HepG2 (cell line): Measurements from ENCODE around the gene WIPF2. TPM values are rescaled to one million over a fixed set of nuclear protein-coding genes. Genes with fewer than 3 reads are reported as not detected.

Source experiments
- ARNT ChIP-seq: fragments of 450-650 bp; IDR thresholded peaks from 2 replicates; pipeline ENCODE4 v1.6.1; 2017
- CEBPG ChIP-seq: IDR thresholded peaks from 2 replicates; pipeline ENCODE4 v1.6.1; 2016
- IKZF4 ChIP-seq: sonication (generic); formaldehyde crosslinking; IDR thresholded peaks from 2 replicates; pipeline ENCODE4 v1.5.1; 2020; ENCODE audit warnings: borderline replicate concordance, mild to moderate bottlenecking, low read depth, missing genetic modification reagents; ENCODE audit errors: not compliant biosample characterization
- IRF2 ChIP-seq: IDR thresholded peaks from 2 replicates; pipeline ENCODE4 v1.6.1; 2018; ENCODE audit warnings: missing genetic modification reagents, missing compliant biosample characterization
- MEF2D ChIP-seq: sonication (generic); formaldehyde crosslinking; IDR thresholded peaks from 2 replicates; pipeline ENCODE4 v1.5.1; 2020; ENCODE audit warnings: mild to moderate bottlenecking, missing genetic modification reagents
- RELA ChIP-seq: sonication (generic); formaldehyde crosslinking; IDR thresholded peaks from 2 replicates; pipeline ENCODE4 v1.4.0; 2020; ENCODE audit warnings: missing genetic modification reagents
- RFX5 ChIP-seq: IDR thresholded peaks from 2 replicates; pipeline ENCODE4 v1.6.1; 2011; ENCODE audit warnings: low read depth, low read length, improper control_type of control experiment
- ZFAT ChIP-seq: sonication (generic); formaldehyde crosslinking; conservative IDR thresholded peaks from 2 replicates; pipeline ENCODE4 v1.8.1; 2023; ENCODE audit warnings: missing genetic modification reagents, inconsistent platforms
- ZFX ChIP-seq: sonication (generic); formaldehyde crosslinking; IDR thresholded peaks from 2 replicates; pipeline ENCODE4 v1.4.0; 2020; ENCODE audit warnings: mild to moderate bottlenecking, low read depth, missing genetic modification reagents, moderate library complexity
- ZNF253 ChIP-seq: sonication (generic); formaldehyde crosslinking; IDR thresholded peaks from 2 replicates; pipeline ENCODE4 v1.8.0; 2022; ENCODE audit warnings: mild to moderate bottlenecking, missing genetic modification reagents, borderline replicate concordance
- ZNF275 ChIP-seq: sonication (generic); formaldehyde crosslinking; IDR thresholded peaks from 2 replicates; pipeline ENCODE4 v1.8.0; 2022; ENCODE audit warnings: missing genetic modification reagents, mild to moderate bottlenecking, inconsistent platforms, borderline replicate concordance
- ZNF383 ChIP-seq: sonication (generic); formaldehyde crosslinking; IDR thresholded peaks from 2 replicates; pipeline ENCODE4 v1.4.0; 2020; ENCODE audit warnings: missing genetic modification reagents, mild to moderate bottlenecking, borderline replicate concordance
- ZNF782 ChIP-seq: sonication (generic); formaldehyde crosslinking; IDR thresholded peaks from 2 replicates; pipeline ENCODE4 v1.4.0; 2020; ENCODE audit warnings: missing genetic modification reagents, mild to moderate bottlenecking, borderline replicate concordance
- polyA plus RNA-seq, 8 experiments: library from polyadenylated mRNA; depleted of rRNA in 3 of 8; stranded (reverse) in 7 of 8; unstranded in 1 of 8; fragments of >200 nt; fragmentation: Illumina TruSeq in 4 of 8; extraction: Trizol in 4 of 8; gene quantifications; 2 replicates each; pipeline versions ENCODE4 v1.2.1 to v1.2.3, GENCODE V29; 2011 to 2016; ENCODE audit warnings: low read depth in 4 of 8, missing spikeins in 1 of 8, mixed read lengths in 1 of 8; ENCODE audit not compliant: insufficient read depth in 1 of 8
- total RNA-seq, 5 experiments: library from RNA; depleted of rRNA; stranded (reverse); fragments of >200 nt; fragmentation: Illumina TruSeq; extraction: Trizol; gene quantifications; 2 replicates each; pipeline ENCODE4 v1.2.3, GENCODE V29; 2016; ENCODE audit warnings: low read depth in 1 of 5
- TF ChIP-seq, protein P1 (sequence below), 2 experiments: fragments of 450-650 bp in 1 of 2; sonication (generic) in 1 of 2; formaldehyde crosslinking; IDR thresholded peaks; 2 replicates each; pipeline versions ENCODE4 v1.5.0 to v1.8.0; 2020 to 2022; ENCODE audit warnings: mild to moderate bottlenecking in 1 of 2, missing genetic modification reagents in 1 of 2
- TF ChIP-seq, protein P2 (sequence below): sonication (generic); formaldehyde crosslinking; IDR thresholded peaks from 2 replicates; pipeline ENCODE4 v1.8.1; 2023; ENCODE audit warnings: mild to moderate bottlenecking, missing genetic modification reagents
- TF ChIP-seq, protein P3 (sequence below): sonication (generic); formaldehyde crosslinking; IDR thresholded peaks from 2 replicates; pipeline ENCODE4 v1.5.1; 2020; ENCODE audit warnings: mild to moderate bottlenecking, missing genetic modification reagents, borderline replicate concordance
- TF ChIP-seq, protein P4 (sequence below): sonication (generic); formaldehyde crosslinking; IDR thresholded peaks from 2 replicates; pipeline ENCODE4 v1.4.0; 2020; ENCODE audit warnings: missing genetic modification reagents

WIPF2 gene
- total and polyA plus RNA-seq, 2 of the 13 experiments (the other 11 are each of a cell fraction or from before 2014, with no cell fraction given), result 7.2 to 10.8 TPM

- TF ChIP-seq ZNF275 (CRISPR knock-in tag), result no peak
- no peak for TF ChIP-seq IRF2 (CRISPR knock-in tag)
- peak; percentile 24; the same call in 1 of the 2 replicates for TF ChIP-seq MEF2D (CRISPR knock-in tag)
- no peak for TF ChIP-seq ZFAT (CRISPR knock-in tag)
- TF ChIP-seq, protein P1, sequence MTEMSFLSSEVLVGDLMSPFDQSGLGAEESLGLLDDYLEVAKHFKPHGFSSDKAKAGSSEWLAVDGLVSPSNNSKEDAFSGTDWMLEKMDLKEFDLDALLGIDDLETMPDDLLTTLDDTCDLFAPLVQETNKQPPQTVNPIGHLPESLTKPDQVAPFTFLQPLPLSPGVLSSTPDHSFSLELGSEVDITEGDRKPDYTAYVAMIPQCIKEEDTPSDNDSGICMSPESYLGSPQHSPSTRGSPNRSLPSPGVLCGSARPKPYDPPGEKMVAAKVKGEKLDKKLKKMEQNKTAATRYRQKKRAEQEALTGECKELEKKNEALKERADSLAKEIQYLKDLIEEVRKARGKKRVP (CRISPR knock-in tag; IDR thresholded peaks at IDR 0.05), result no peak
- TF ChIP-seq, protein P2, sequence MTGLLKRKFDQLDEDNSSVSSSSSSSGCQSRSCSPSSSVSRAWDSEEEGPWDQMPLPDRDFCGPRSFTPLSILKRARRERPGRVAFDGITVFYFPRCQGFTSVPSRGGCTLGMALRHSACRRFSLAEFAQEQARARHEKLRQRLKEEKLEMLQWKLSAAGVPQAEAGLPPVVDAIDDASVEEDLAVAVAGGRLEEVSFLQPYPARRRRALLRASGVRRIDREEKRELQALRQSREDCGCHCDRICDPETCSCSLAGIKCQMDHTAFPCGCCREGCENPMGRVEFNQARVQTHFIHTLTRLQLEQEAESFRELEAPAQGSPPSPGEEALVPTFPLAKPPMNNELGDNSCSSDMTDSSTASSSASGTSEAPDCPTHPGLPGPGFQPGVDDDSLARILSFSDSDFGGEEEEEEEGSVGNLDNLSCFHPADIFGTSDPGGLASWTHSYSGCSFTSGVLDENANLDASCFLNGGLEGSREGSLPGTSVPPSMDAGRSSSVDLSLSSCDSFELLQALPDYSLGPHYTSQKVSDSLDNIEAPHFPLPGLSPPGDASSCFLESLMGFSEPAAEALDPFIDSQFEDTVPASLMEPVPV, result no peak
- no peak for TF ChIP-seq RELA (CRISPR knock-in tag)
- no peak for TF ChIP-seq CEBPG
- TF ChIP-seq, protein P3, sequence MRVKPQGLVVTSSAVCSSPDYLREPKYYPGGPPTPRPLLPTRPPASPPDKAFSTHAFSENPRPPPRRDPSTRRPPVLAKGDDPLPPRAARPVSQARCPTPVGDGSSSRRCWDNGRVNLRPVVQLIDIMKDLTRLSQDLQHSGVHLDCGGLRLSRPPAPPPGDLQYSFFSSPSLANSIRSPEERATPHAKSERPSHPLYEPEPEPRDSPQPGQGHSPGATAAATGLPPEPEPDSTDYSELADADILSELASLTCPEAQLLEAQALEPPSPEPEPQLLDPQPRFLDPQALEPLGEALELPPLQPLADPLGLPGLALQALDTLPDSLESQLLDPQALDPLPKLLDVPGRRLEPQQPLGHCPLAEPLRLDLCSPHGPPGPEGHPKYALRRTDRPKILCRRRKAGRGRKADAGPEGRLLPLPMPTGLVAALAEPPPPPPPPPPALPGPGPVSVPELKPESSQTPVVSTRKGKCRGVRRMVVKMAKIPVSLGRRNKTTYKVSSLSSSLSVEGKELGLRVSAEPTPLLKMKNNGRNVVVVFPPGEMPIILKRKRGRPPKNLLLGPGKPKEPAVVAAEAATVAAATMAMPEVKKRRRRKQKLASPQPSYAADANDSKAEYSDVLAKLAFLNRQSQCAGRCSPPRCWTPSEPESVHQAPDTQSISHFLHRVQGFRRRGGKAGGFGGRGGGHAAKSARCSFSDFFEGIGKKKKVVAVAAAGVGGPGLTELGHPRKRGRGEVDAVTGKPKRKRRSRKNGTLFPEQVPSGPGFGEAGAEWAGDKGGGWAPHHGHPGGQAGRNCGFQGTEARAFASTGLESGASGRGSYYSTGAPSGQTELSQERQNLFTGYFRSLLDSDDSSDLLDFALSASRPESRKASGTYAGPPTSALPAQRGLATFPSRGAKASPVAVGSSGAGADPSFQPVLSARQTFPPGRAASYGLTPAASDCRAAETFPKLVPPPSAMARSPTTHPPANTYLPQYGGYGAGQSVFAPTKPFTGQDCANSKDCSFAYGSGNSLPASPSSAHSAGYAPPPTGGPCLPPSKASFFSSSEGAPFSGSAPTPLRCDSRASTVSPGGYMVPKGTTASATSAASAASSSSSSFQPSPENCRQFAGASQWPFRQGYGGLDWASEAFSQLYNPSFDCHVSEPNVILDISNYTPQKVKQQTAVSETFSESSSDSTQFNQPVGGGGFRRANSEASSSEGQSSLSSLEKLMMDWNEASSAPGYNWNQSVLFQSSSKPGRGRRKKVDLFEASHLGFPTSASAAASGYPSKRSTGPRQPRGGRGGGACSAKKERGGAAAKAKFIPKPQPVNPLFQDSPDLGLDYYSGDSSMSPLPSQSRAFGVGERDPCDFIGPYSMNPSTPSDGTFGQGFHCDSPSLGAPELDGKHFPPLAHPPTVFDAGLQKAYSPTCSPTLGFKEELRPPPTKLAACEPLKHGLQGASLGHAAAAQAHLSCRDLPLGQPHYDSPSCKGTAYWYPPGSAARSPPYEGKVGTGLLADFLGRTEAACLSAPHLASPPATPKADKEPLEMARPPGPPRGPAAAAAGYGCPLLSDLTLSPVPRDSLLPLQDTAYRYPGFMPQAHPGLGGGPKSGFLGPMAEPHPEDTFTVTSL (CRISPR knock-in tag), result no peak
- TF ChIP-seq ZNF253 (CRISPR knock-in tag), result no peak
- no peak for TF ChIP-seq ARNT
- no peak; the same call in 1 of the 2 replicates for TF ChIP-seq ZNF782
- no peak for TF ChIP-seq RFX5
- TF ChIP-seq, protein P4, sequence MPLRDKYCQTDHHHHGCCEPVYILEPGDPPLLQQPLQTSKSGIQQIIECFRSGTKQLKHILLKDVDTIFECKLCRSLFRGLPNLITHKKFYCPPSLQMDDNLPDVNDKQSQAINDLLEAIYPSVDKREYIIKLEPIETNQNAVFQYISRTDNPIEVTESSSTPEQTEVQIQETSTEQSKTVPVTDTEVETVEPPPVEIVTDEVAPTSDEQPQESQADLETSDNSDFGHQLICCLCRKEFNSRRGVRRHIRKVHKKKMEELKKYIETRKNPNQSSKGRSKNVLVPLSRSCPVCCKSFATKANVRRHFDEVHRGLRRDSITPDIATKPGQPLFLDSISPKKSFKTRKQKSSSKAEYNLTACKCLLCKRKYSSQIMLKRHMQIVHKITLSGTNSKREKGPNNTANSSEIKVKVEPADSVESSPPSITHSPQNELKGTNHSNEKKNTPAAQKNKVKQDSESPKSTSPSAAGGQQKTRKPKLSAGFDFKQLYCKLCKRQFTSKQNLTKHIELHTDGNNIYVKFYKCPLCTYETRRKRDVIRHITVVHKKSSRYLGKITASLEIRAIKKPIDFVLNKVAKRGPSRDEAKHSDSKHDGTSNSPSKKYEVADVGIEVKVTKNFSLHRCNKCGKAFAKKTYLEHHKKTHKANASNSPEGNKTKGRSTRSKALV (CRISPR knock-in tag), result peak; percentile 60; the same call in 1 of the 2 replicates
- TF ChIP-seq ZNF383 (CRISPR knock-in tag), result no peak
- TF ChIP-seq ZFX, result peak; percentile 82; the same call in 1 of the 2 replicates
- TF ChIP-seq IKZF4 (CRISPR knock-in tag), result no peak
Measured at GRCh38 chr17:40316571-40317344, 97.7 kb downstream of the WIPF2 start (continued).
